Tibial artery (tissue), 4 donors: ENCODE measurements around the gene KIRREL3.

Source experiments
- DNase-seq, 2 donors: peaks; one replicate each; pipeline ENCODE4 v3.0.0-alpha.2; 2019
- H3K27ac ChIP-seq, 2 donors: fragments of 200-600 bp; sonication (generic) in 1 of 2; 1 replicate in 1 of 2; 2 replicates in 1 of 2; pipeline ENCODE4 v1.5.1; 2018 to 2019; ENCODE audit warnings: mild to moderate bottlenecking in 1 of 2
- H3K27me3 ChIP-seq, 2 donors: fragments of 200-600 bp; sonication (generic) in 1 of 2; one replicate each; pipeline versions ENCODE4 v1.5.1 to v1.6.0; 2016 to 2019
- H3K36me3 ChIP-seq, 3 donors: fragments of 200-600 bp; sonication (generic) in 2 of 3; one replicate each; pipeline ENCODE4 v1.5.1; 2016 to 2019; ENCODE audit warnings: mild to moderate bottlenecking in 2 of 3
- H3K4me1 ChIP-seq, 4 donors: fragments of 200-600 bp; sonication (generic) in 2 of 4; 1 replicate in 3 of 4; 2 replicates in 1 of 4; pipeline ENCODE4 v1.5.1; 2016 to 2019
- H3K4me3 ChIP-seq, 2 donors: fragments of 200-600 bp; sonication (generic) in 1 of 2; 1 replicate in 1 of 2; 2 replicates in 1 of 2; pipeline ENCODE4 v1.5.1; 2018 to 2019; ENCODE audit warnings: mild to moderate bottlenecking in 2 of 2
- H3K9me3 ChIP-seq, 3 donors: fragments of 200-600 bp; sonication (generic) in 1 of 3; one replicate each; pipeline ENCODE4 v1.5.1; 2016 to 2019
- CTCF ChIP-seq, 2 experiments: fragments of 200-600 bp in 1 of 2; fragments of 450-650 bp in 1 of 2; IDR thresholded peaks; one replicate each; pipeline ENCODE4 v1.5.1; 2017 to 2019; ENCODE audit warnings: antibody characterized with exemption in 2 of 2, mild to moderate bottlenecking in 1 of 2, moderate library complexity in 1 of 2
- intact Hi-C: fragments of 100-400 bp; cut with DNase I; formaldehyde crosslinking; loops from one replicate; pipeline ENCODE4 v1.15.0; 2023; ENCODE audit warnings: low total_unique reads

Gene KIRREL3

DNA sequence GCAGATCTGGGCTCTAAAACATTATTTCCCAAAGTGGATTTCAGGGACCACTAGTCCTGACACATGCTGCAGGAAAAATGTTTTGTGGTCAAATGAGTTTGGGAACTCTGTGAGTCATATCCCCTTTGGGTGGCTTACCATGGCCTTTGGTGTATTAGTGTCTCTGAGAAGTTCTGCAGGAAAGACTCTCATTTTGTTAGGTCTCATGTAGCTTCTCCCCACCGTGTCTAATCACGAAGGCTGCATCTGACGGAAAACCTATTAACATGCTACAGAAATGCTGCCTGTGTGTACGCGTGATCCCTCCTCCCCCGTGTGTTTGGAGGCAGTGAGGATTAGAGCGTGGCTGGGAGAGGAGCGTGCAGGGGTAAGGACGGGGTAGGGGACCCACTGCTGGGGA is 453.4 kb downstream of the KIRREL3 start:
- Histone ChIP-seq H3K4me3 (no peak overlapping the region), H3K27me3 (peaks cover 0 to 36% of the 10 kb centered on the region in 2 donors), H3K27ac (no peak overlapping the region), H3K9me3 (no peaks in the 10 kb centered on the region), H3K36me3 (no peaks in the 10 kb centered on the region), H3K4me1 (peaks cover 0 to 12% (median 0%) of the 10 kb centered on the region in 4 donors)
- intact Hi-C loops: no loop called here
- TF ChIP-seq CTCF (IDR thresholded peaks at IDR 0.05): no peak
- no peak for DNase-seq

DNA sequence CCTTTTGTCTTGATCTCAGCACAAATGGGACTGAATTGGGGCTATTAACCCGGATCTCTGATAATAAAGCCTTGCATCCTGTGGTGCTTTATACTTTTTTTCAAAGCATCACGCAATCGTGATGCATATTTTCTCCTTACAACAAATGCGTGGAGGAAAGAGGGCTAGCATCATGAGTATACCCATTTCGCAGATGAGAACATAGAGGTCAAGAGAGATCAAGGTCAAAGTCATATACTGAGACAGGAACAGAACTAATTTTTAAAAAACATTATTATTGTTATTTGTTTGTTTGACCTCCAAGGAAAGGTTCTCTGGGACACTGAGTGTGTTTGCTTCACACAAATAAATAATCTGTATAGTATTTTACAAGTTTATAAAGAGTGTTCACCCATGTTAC is 453.9 kb downstream of the KIRREL3 start:
- Histone ChIP-seq H3K9me3 (no peaks in the 10 kb centered on the region), H3K36me3 (no peaks in the 10 kb centered on the region), H3K27ac (no peak overlapping the region), H3K4me1 (peaks cover 0 to 12% (median 0%) of the 10 kb centered on the region in 4 donors), H3K4me3 (no peak overlapping the region), H3K27me3 (peaks cover 0 to 36% of the 10 kb centered on the region in 2 donors)
- no peak for TF ChIP-seq CTCF (IDR thresholded peaks at IDR 0.05)
- no peak for DNase-seq
- intact Hi-C loops: no loop called here

GRCh38 chr11:126546191-126546590 is 454.4 kb downstream of the KIRREL3 start:
- intact Hi-C loops: no loop called here
- no peaks in the 10 kb centered on the region for H3K9me3 ChIP-seq
- peaks cover 0 to 36% of the 10 kb centered on the region in 2 donors for H3K27me3 ChIP-seq
- DNase-seq: no peak
- no peak for TF ChIP-seq CTCF (IDR thresholded peaks at IDR 0.05)
- peaks cover 0 to 12% (median 0%) of the 10 kb centered on the region in 4 donors for H3K4me1 ChIP-seq
- no peaks in the 10 kb centered on the region for H3K36me3 ChIP-seq
- no peak overlapping the region for H3K27ac ChIP-seq
- H3K4me3 ChIP-seq: no peak overlapping the region

DNA sequence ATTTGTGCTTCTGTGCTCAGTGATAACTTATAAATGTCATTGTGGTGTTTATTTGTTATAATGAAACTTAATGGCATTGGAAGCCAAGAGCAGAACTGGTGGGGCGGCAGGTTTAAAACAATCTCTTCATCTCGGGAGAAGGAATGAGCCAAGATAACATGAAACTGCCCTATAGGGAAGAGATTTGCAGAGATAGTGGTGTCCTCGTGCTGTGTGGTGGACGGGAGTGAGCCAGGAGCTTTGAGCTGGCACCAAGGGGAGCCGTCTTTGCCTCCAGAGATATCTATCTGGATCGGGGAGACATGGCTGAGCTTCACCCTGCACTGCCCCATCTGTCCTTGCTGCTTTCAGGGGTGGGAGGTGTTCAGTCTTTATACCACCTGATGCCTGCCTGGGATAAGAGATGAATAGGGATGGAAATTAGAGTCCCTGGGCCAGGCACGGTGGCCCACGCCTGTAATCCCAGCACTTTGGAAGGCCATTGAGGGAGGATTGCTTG is 455.5 kb downstream of the KIRREL3 start:
- Histone ChIP-seq H3K4me3 (no peak overlapping the region), H3K27me3 (peaks cover 0 to 39% of the 10 kb centered on the region in 2 donors), H3K4me1 (peaks cover 0 to 12% (median 0%) of the 10 kb centered on the region in 4 donors), H3K9me3 (no peaks in the 10 kb centered on the region), H3K36me3 (no peaks in the 10 kb centered on the region), H3K27ac (no peak overlapping the region)
- no peak for TF ChIP-seq CTCF (IDR thresholded peaks at IDR 0.05)
- no peak for DNase-seq
- intact Hi-C loops: no loop called here

- Histone ChIP-seq H3K27me3 (peaks cover 0 to 38% of the 10 kb centered on the region in 2 donors), H3K4me1 (peaks cover 0 to 12% (median 0%) of the 10 kb centered on the region in 4 donors), H3K4me3 (no peak overlapping the region), H3K9me3 (no peaks in the 10 kb centered on the region), H3K36me3 (no peaks in the 10 kb centered on the region), H3K27ac (no peak overlapping the region)
- no peak for DNase-seq
- TF ChIP-seq CTCF (IDR thresholded peaks at IDR 0.05): no peak
- intact Hi-C loops: no loop called here
These were observed 456.2 kb downstream of the KIRREL3 start for GRCh38 chr11:126544108-126545056.
